Vagina (tissue), 2 donors: ENCODE results near the gene AMPD3. TPM values are rescaled to one million over a fixed set of nuclear protein-coding genes. Genes with fewer than 3 reads are reported as not detected.

Experiments used
- DNase-seq, 2 donors: peaks; one replicate each; pipeline ENCODE4 v3.0.0-alpha.2; 2017; ENCODE audit errors: extremely low spot score in 2 of 2
- H3K27ac ChIP-seq: fragments of 200-600 bp; sonication (generic); one replicate; pipeline ENCODE4 v1.5.1; 2019
- H3K27me3 ChIP-seq: fragments of 200-600 bp; sonication (generic); one replicate; pipeline ENCODE4 v1.5.1; 2019
- H3K36me3 ChIP-seq, 2 donors: fragments of 200-600 bp; sonication (generic); one replicate each; pipeline ENCODE4 v1.5.1; 2017 to 2019
- H3K4me1 ChIP-seq: fragments of 200-600 bp; sonication (generic); one replicate; pipeline ENCODE4 v1.5.1; 2019
- H3K4me3 ChIP-seq, 2 donors: fragments of 200-600 bp; sonication (generic); 1 replicate in 1 of 2; 2 replicates in 1 of 2; pipeline ENCODE4 v1.5.1; 2016 to 2019
- H3K9me3 ChIP-seq: fragments of 200-600 bp; sonication (generic); one replicate; pipeline ENCODE4 v1.5.1; 2019
- POLR2A ChIP-seq, 2 donors: fragments of 450-650 bp; IDR thresholded peaks; one replicate each; pipeline ENCODE4 v1.6.1; 2017; ENCODE audit warnings: antibody characterized with exemption in 2 of 2, mild to moderate bottlenecking in 2 of 2, moderate library complexity in 2 of 2
- POLR2AphosphoS5 ChIP-seq, 2 donors: sonication (generic); formaldehyde crosslinking; IDR thresholded peaks; one replicate each; pipeline ENCODE4 v1.9.0; 2017; ENCODE audit warnings: antibody characterized with exemption in 2 of 2, mild to moderate bottlenecking in 2 of 2, low read depth in 1 of 2; ENCODE audit not compliant: insufficient read depth in 1 of 2
- intact Hi-C: fragments of 100-400 bp; cut with DNase I; formaldehyde crosslinking; loops from one replicate; pipeline ENCODE4 v1.15.1; 2023
- total RNA-seq: library from RNA; depleted of rRNA; stranded (reverse); fragments of >200 nt; gene quantifications from one replicate; pipeline ENCODE4 v1.2.3, GENCODE V29; 2016
- TF ChIP-seq, protein P1 (sequence below), 3 experiments: fragments of 450-650 bp in 2 of 3; fragments of 200-600 bp in 1 of 3; sonication (generic) in 1 of 3; IDR thresholded peaks; one replicate each; pipeline ENCODE4 v1.5.1; 2017 to 2019; ENCODE audit warnings: antibody characterized with exemption in 3 of 3, mild to moderate bottlenecking in 2 of 3, moderate library complexity in 2 of 3

AMPD3 gene
- total RNA-seq, 1 donor from 2014 or later = 20.1 TPM

DNA sequence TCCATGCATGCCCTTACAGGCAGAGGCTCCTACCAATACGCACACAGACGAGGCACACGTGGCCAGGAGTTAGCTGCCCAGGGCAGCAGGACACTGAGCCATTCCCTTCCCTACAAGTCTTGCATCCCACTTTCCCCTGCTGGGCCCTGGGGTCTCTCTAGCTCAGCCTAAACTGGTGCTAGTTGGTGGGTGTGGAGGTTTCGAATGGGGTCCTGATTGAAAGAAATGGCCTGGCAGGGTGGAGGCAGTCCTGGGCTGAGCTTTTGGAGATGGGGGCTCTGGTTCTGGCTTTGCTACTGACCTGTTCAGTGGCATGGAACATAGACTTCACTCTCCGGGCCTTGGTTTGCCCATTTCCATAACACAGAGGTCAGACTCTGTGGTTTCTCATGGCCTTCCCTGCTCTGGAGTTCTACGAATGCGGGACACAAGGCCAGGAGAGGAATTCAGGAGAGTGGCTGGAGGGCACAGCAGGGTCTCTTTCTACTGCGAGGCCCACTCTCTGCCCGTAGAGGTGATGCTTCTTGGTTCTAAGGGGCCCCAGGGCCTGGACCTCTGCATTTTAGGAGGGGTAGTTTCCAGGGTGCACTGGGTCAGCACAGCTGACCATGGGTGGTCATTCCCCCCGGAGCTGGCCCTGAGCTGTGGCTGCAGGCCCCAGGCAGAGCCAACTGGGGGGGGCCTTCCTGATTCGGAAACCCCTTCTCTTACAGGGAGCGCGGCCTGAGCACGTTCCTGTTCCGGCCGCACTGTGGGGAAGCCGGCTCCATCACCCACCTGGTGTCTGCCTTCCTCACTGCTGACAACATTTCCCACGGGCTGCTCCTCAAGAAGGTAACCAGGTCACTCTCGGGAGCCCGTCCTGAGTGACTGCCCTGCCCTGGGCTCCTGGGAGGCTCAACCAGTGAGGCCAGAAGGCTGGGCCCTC, 46.0 kb downstream of the AMPD3 start:
- Histone ChIP-seq H3K27me3 (no peaks in the 10 kb centered on the region), H3K4me1 (no peaks in the 10 kb centered on the region), H3K36me3 (peaks cover 0 to 18% of the 10 kb centered on the region in 2 donors), H3K27ac (no peak overlapping the region), H3K4me3 (no peak overlapping the region), H3K9me3 (no peaks in the 10 kb centered on the region)
- no peak for TF ChIP-seq POLR2A (IDR thresholded peaks at IDR 0.05)
- TF ChIP-seq, protein P1, sequence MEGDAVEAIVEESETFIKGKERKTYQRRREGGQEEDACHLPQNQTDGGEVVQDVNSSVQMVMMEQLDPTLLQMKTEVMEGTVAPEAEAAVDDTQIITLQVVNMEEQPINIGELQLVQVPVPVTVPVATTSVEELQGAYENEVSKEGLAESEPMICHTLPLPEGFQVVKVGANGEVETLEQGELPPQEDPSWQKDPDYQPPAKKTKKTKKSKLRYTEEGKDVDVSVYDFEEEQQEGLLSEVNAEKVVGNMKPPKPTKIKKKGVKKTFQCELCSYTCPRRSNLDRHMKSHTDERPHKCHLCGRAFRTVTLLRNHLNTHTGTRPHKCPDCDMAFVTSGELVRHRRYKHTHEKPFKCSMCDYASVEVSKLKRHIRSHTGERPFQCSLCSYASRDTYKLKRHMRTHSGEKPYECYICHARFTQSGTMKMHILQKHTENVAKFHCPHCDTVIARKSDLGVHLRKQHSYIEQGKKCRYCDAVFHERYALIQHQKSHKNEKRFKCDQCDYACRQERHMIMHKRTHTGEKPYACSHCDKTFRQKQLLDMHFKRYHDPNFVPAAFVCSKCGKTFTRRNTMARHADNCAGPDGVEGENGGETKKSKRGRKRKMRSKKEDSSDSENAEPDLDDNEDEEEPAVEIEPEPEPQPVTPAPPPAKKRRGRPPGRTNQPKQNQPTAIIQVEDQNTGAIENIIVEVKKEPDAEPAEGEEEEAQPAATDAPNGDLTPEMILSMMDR (IDR thresholded peaks at IDR 0.05) = no peak
- no peak for TF ChIP-seq POLR2AphosphoS5 (IDR thresholded peaks at IDR 0.05; ENCODE audit: insufficient read depth in 1 of 2, low read depth in 1 of 2)
- DNase-seq = peak in 1 of 2 donors; percentile 95
- intact Hi-C loops = no loop called here

DNA sequence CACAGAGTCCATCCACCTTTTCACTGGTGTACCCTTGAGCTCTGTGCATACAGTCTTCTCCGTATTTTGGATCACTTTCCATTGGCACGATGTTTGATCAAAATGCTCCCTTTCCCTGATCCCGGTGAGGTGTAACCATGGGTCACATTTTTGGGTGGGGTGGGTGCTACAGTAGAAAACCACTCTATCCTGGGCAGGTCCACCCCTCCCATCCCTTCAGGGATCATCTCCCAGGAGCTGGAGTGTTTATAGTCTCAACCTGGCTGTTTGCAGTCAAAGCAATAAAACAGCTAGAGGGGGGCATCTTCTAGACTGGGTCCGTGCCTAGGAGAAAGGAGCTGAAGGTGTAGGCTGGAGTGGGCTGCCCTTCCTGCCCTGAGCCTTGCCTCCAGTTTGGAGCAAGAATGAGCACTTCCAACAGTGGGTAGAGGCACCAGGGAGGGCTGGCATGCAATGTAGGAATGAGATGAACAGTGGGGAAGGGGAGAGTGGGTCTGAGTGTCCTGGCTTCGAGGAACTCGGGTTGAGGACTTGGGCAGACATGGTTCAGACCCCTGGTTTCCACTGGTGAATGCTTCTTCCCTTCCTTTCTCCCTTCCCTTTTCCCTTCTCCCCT, 47.1 kb downstream of the AMPD3 start:
- no peak for TF ChIP-seq POLR2A (IDR thresholded peaks at IDR 0.05)
- no peak for TF ChIP-seq POLR2AphosphoS5 (IDR thresholded peaks at IDR 0.05; ENCODE audit: insufficient read depth in 1 of 2, low read depth in 1 of 2)
- TF ChIP-seq, protein P1 (IDR thresholded peaks at IDR 0.05) = no peak
- Histone ChIP-seq H3K27me3 (no peaks in the 10 kb centered on the region), H3K4me1 (no peaks in the 10 kb centered on the region), H3K36me3 (peaks cover 0 to 7% of the 10 kb centered on the region in 2 donors), H3K4me3 (no peak overlapping the region), H3K27ac (no peak overlapping the region), H3K9me3 (no peaks in the 10 kb centered on the region)
- intact Hi-C loops = no loop called here
- peak in 1 of 2 donors; percentile 58 for DNase-seq

DNA sequence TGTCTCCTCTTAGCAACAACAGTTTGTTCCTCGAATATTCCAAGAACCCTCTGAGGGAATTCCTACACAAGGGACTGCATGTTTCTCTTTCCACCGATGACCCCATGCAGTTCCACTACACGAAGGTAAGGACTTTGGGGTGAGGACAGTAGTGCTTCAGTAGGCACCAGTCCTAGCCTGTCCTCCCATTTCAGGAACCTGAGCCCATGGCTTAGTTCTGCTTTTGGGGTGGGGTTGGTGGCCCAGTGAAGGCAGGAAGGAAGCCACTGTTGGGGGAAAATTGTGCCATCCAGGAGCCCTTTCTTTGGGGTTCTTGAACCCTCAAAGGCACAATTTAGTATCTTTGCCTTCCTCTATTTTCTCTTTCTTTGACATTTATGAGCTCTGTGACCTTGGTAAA, 47.7 kb downstream of the AMPD3 start:
- Histone ChIP-seq H3K36me3 (peaks cover 0 to 7% of the 10 kb centered on the region in 2 donors), H3K4me3 (no peak overlapping the region), H3K27ac (no peak overlapping the region), H3K9me3 (no peaks in the 10 kb centered on the region), H3K27me3 (no peaks in the 10 kb centered on the region), H3K4me1 (no peaks in the 10 kb centered on the region)
- intact Hi-C loops = no loop called here
- TF ChIP-seq, protein P1 (IDR thresholded peaks at IDR 0.05) = no peak
- no peak for TF ChIP-seq POLR2AphosphoS5 (IDR thresholded peaks at IDR 0.05; ENCODE audit: insufficient read depth in 1 of 2, low read depth in 1 of 2)
- TF ChIP-seq POLR2A (IDR thresholded peaks at IDR 0.05) = no peak
- no peak for DNase-seq

DNA sequence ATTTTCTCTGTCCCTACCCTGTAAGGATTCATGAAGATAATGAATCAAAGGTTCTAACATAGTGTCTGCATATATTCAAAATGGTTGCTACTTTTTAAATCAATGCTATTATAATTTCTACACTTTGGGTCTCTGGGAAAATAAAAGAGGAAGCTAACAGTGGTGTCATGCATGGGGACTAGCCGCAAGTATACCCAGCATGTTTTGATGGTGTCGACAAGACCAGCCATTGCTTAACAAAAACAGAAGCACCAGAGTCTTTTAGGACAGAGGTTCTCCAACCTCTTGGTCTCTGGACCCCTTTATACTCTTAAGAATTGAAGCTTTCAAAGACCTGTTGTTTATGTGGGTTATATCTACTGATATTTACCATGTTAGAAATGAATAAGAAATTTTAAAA, 48.2 kb downstream of the AMPD3 start:
- H3K4me1 ChIP-seq = no peaks in the 10 kb centered on the region
- H3K9me3 ChIP-seq = no peaks in the 10 kb centered on the region
- no peak for DNase-seq
- H3K36me3 ChIP-seq = peaks cover 0 to 7% of the 10 kb centered on the region in 2 donors
- intact Hi-C loops = no loop called here
- no peaks in the 10 kb centered on the region for H3K27me3 ChIP-seq
- TF ChIP-seq, protein P1 (IDR thresholded peaks at IDR 0.05) = no peak
- no peak for TF ChIP-seq POLR2AphosphoS5 (IDR thresholded peaks at IDR 0.05; ENCODE audit: insufficient read depth in 1 of 2, low read depth in 1 of 2)
- TF ChIP-seq POLR2A (IDR thresholded peaks at IDR 0.05) = no peak
- H3K27ac ChIP-seq = no peak overlapping the region
- H3K4me3 ChIP-seq = no peak overlapping the region
